ENCODE results near the gene OR13C5.

Gene OR13C5

DNA sequence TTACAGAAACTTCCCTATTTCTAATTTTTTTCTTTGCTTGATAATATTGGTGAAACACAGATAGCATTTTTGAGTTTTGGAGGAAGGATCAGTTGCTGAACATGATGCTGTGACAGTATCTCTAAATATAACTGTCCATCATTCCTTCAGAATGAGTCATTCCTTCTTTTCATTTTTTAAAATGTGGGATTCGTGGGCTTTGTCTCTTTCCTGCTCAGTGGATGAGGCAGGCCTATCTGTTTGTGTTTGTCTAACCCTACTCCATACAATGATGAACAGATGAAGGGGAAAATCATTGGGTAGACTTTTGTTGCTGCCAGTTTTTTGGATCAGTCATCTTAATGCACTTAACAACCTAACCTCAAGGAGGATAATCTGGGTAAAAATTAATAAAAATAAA, 46.0 kb downstream of the OR13C5 start:
- no peak for DNase-seq (ENCODE audit: low read depth in 3 of 3)

Data from stimulated activated CD4-positive, alpha-beta T cell treated with anti-CD3 and anti-CD28 coated beads, TNF-alpha, amount 100 ng/mL, for 24 hours (primary cell).